Right atrium auricular region (tissue), 2 donors: ENCODE measurements around the gene GATAD2B. TPM values are rescaled to one million over a fixed set of nuclear protein-coding genes. Genes with fewer than 3 reads are reported as not detected.

Experiments used
- DNase-seq: peaks from one replicate; pipeline ENCODE4 v3.0.0-alpha.2; 2019; ENCODE audit warnings: low spot score
- H3K27ac ChIP-seq, 2 donors: fragments of 200-600 bp; sonication (generic); 1 replicate in 1 of 2; 2 replicates in 1 of 2; pipeline ENCODE4 v1.5.1; 2016 to 2019
- H3K27me3 ChIP-seq, 2 donors: fragments of 200-600 bp; sonication (generic); one replicate each; pipeline versions ENCODE4 v1.5.1 to v1.6.0; 2017 to 2019
- H3K36me3 ChIP-seq: fragments of 200-600 bp; sonication (generic); one replicate; pipeline ENCODE4 v1.5.1; 2016
- H3K4me1 ChIP-seq, 2 donors: fragments of 200-600 bp; sonication (generic); one replicate each; pipeline versions ENCODE4 v1.5.1 to v1.6.0; 2017 to 2019
- H3K4me3 ChIP-seq, 2 donors: fragments of 200-600 bp; sonication (generic); 1 replicate in 1 of 2; 2 replicates in 1 of 2; pipeline ENCODE4 v1.5.1; 2017 to 2019; ENCODE audit warnings: mild to moderate bottlenecking in 1 of 2, moderate library complexity in 1 of 2
- H3K9me3 ChIP-seq, 2 donors: fragments of 200-600 bp; sonication (generic); one replicate each; pipeline ENCODE4 v1.5.1; 2019
- total RNA-seq, 2 donors: library from RNA; depleted of rRNA; stranded (reverse); fragments of >200 nt; gene quantifications; one replicate each; pipeline ENCODE4 v1.1.0, GENCODE V29; 2016
- TF ChIP-seq, protein P1 (sequence below), 2 donors: fragments of 200-600 bp; sonication (generic); IDR thresholded peaks; one replicate each; pipeline ENCODE4 v1.5.1; 2019; ENCODE audit warnings: antibody characterized with exemption in 2 of 2

GATAD2B gene
- total RNA-seq, 2 donors from 2014 or later, result 18.7 to 32.7 TPM

DNA sequence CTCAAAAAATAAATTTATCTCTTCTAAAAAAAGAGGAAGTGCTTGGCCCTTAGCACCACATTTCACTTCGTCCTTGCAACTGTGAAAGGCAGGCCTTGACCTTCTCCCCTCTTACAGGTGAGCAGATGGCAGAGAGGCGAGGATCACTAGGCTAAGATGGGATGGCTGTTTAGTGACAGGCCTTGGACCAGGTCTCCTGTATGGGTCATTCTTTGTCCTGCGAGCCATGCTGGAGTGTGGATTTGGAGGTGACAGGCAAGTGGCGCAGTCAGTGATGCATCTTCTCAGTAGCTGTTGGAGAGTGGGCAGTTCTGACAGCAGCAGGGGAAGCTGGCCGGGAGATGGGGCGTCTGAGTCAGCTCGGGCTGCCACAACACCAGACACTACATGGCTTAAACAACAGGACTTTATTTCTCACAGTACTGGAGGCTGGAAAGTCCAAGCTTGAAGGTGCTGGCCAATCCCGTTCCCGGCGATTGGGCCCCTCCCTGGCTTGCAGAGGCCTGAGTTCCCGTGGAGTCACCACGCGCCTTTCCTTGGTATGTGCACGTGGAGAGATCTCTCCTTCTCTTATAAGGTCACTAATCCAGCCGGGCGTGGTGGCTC lies 131.0 kb downstream of the GATAD2B start:
- H3K4me3 ChIP-seq, result no peak overlapping the region
- DNase-seq, result no peak

GRCh38 chr1:153790966-153791647 lies 131.7 kb downstream of the GATAD2B start:
- TF ChIP-seq, protein P1, sequence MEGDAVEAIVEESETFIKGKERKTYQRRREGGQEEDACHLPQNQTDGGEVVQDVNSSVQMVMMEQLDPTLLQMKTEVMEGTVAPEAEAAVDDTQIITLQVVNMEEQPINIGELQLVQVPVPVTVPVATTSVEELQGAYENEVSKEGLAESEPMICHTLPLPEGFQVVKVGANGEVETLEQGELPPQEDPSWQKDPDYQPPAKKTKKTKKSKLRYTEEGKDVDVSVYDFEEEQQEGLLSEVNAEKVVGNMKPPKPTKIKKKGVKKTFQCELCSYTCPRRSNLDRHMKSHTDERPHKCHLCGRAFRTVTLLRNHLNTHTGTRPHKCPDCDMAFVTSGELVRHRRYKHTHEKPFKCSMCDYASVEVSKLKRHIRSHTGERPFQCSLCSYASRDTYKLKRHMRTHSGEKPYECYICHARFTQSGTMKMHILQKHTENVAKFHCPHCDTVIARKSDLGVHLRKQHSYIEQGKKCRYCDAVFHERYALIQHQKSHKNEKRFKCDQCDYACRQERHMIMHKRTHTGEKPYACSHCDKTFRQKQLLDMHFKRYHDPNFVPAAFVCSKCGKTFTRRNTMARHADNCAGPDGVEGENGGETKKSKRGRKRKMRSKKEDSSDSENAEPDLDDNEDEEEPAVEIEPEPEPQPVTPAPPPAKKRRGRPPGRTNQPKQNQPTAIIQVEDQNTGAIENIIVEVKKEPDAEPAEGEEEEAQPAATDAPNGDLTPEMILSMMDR (IDR thresholded peaks at IDR 0.05), result no peak
- DNase-seq, result no peak
- H3K27me3 ChIP-seq, result no peaks in the 10 kb centered on the region
- peak overlapping the region; percentile 75 to 87 for H3K27ac ChIP-seq
- H3K4me3 ChIP-seq, result peak overlapping the region; percentile 19 to 32
- H3K36me3 ChIP-seq, result no peaks in the 10 kb centered on the region
- H3K9me3 ChIP-seq, result no peaks in the 10 kb centered on the region
- peaks cover 0 to 10% of the 10 kb centered on the region in 2 donors for H3K4me1 ChIP-seq

More for the DNA sequence above, 131.0 kb downstream of the GATAD2B start:
- TF ChIP-seq, protein P1 (IDR thresholded peaks at IDR 0.05), result no peak
- H3K9me3 ChIP-seq, result no peaks in the 10 kb centered on the region
- H3K27me3 ChIP-seq, result no peaks in the 10 kb centered on the region
- H3K27ac ChIP-seq, result peak overlapping the region; percentile 75 to 87
- H3K36me3 ChIP-seq, result no peaks in the 10 kb centered on the region
- H3K4me1 ChIP-seq, result peaks cover 0 to 10% of the 10 kb centered on the region in 2 donors

GRCh38 chr1:153790313-153790965 lies 132.3 kb downstream of the GATAD2B start:
- Histone ChIP-seq H3K27ac (peak overlapping the region; percentile 75 to 87), H3K9me3 (no peaks in the 10 kb centered on the region), H3K4me3 (peak overlapping the region; percentile 19 to 32), H3K36me3 (no peaks in the 10 kb centered on the region), H3K27me3 (no peaks in the 10 kb centered on the region), H3K4me1 (peaks cover 0 to 10% of the 10 kb centered on the region in 2 donors)
- TF ChIP-seq, protein P1 (IDR thresholded peaks at IDR 0.05), result no peak
- peak; percentile 93 for DNase-seq

DNA sequence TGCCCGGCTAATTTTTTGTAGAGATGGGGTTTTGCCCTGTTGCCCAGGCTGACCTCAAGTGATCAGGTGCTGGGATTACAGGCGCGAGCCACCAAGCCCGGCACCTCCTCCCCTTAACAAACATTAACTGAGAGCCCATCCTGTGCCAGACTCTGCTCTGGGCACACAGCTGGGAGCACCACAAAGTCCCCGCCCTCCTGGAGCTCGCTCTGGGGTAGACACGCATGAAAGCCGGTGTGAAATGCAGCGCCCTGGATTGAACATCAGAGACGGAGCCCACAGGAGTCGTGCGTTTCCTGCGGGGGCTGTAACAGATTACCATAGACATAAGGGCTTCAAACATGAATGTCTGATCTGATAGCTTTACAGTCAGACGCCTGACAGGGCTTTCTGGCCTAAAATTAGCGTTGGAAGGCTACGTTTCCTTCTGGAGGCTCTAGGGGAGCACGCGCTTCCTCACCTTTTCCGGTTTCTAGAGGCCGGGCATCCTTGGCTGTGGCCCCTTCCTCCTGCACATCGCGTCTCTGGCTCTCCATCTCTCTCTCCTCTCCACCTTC lies 133.2 kb downstream of the GATAD2B start:
- H3K4me1 ChIP-seq, result peaks cover 0 to 10% of the 10 kb centered on the region in 2 donors
- DNase-seq, result no peak
- peak overlapping the region; percentile 0 to 32 for H3K4me3 ChIP-seq
- no peaks in the 10 kb centered on the region for H3K27me3 ChIP-seq
- peak overlapping the region; percentile 75 to 87 for H3K27ac ChIP-seq
- H3K9me3 ChIP-seq, result no peaks in the 10 kb centered on the region
- TF ChIP-seq, protein P1 (IDR thresholded peaks at IDR 0.05), result no peak
- no peaks in the 10 kb centered on the region for H3K36me3 ChIP-seq

GRCh38 chr1:153786038-153786790 lies 136.6 kb downstream of the GATAD2B start:
- no peaks in the 10 kb centered on the region for H3K9me3 ChIP-seq
- TF ChIP-seq, protein P1 (IDR thresholded peaks at IDR 0.05), result no peak
- H3K4me3 ChIP-seq, result no peak overlapping the region
- peaks cover 0 to 21% of the 10 kb centered on the region in 2 donors for H3K4me1 ChIP-seq
- no peaks in the 10 kb centered on the region for H3K36me3 ChIP-seq
- no peak for DNase-seq
- H3K27ac ChIP-seq, result no peak overlapping the region
- H3K27me3 ChIP-seq, result no peaks in the 10 kb centered on the region
